DOHH2 (cell line): ENCODE measurements around the gene CYP26A1.

Experiments
- H3F3A ChIP-seq: fragments of 200-600 bp; sonication (generic), shearing (Covaris generic); 2 replicates; pipeline ENCODE4 v1.6.0; 2016; ENCODE audit warnings: antibody characterized with exemption, mild to moderate bottlenecking; ENCODE audit not compliant: control insufficient read depth, insufficient read depth
- H3K27ac ChIP-seq: fragments of 200-600 bp; sonication (generic); 2 replicates; pipeline ENCODE4 v1.5.1; 2014; ENCODE audit warnings: low read depth, mild to moderate bottlenecking, low read length, moderate library complexity
- H3K27me3 ChIP-seq: fragments of 200-600 bp; sonication (generic); 2 replicates; pipeline ENCODE4 v1.6.1; 2014; ENCODE audit warnings: mild to moderate bottlenecking, low read length, mixed read lengths; ENCODE audit not compliant: control insufficient read depth
- H3K36me3 ChIP-seq: fragments of 200-600 bp; sonication (generic); 2 replicates; pipeline ENCODE4 v1.6.1; 2014; ENCODE audit warnings: mild to moderate bottlenecking, low read length, moderate library complexity, mixed read lengths; ENCODE audit not compliant: control insufficient read depth
- H3K4me1 ChIP-seq: fragments of 200-600 bp; sonication (generic); 2 replicates; pipeline ENCODE4 v1.6.1; 2014; ENCODE audit warnings: mild to moderate bottlenecking, low read length, mixed read lengths; ENCODE audit not compliant: control insufficient read depth
- H3K4me2 ChIP-seq: fragments of 200-600 bp; sonication (generic); 2 replicates; pipeline ENCODE4 v1.6.0; 2014; ENCODE audit warnings: mild to moderate bottlenecking, low read length, moderate library complexity
- H3K4me3 ChIP-seq: fragments of 200-600 bp; sonication (generic); 2 replicates; pipeline ENCODE4 v1.5.1; 2014; ENCODE audit warnings: mild to moderate bottlenecking, low read length, mixed read lengths
- H3K79me2 ChIP-seq: fragments of 200-600 bp; sonication (generic); 2 replicates; pipeline ENCODE4 v1.6.1; 2014; ENCODE audit warnings: mild to moderate bottlenecking, low read length, mixed read lengths; ENCODE audit not compliant: control insufficient read depth
- H3K9me2 ChIP-seq: fragments of 200-600 bp; sonication (generic); replicated peaks from 2 replicates; pipeline ENCODE4 v1.6.1; 2014; ENCODE audit warnings: mild to moderate bottlenecking, low read length, mixed read lengths; ENCODE audit not compliant: control insufficient read depth
- H3K9me3 ChIP-seq: fragments of 200-600 bp; sonication (generic); 2 replicates; pipeline ENCODE4 v1.6.1; 2014; ENCODE audit warnings: antibody characterized with exemption, low read length, mixed read lengths; ENCODE audit not compliant: control insufficient read depth, insufficient read depth
- H4K20me1 ChIP-seq: fragments of 200-600 bp; sonication (generic); 2 replicates; pipeline ENCODE4 v1.6.0; 2014; ENCODE audit warnings: low read depth, mild to moderate bottlenecking, antibody characterized with exemption, low read length, moderate library complexity; ENCODE audit not compliant: control insufficient read depth, insufficient read depth
- EZH2phosphoT487 ChIP-seq: fragments of 200-600 bp; sonication (generic); IDR thresholded peaks from 2 replicates; pipeline ENCODE4 v1.6.1; 2017; ENCODE audit warnings: borderline replicate concordance, mild to moderate bottlenecking, antibody characterized with exemption, low read length, moderate library complexity, mixed read lengths
- TF ChIP-seq, protein P1 (sequence below): fragments of 200-600 bp; sonication (generic); IDR thresholded peaks from one replicate; pipeline ENCODE4 v1.5.1; 2014; ENCODE audit warnings: antibody characterized with exemption, mild to moderate bottlenecking, low read depth, low read length; ENCODE audit not compliant: poor library complexity, severe bottlenecking

CYP26A1 gene

DNA sequence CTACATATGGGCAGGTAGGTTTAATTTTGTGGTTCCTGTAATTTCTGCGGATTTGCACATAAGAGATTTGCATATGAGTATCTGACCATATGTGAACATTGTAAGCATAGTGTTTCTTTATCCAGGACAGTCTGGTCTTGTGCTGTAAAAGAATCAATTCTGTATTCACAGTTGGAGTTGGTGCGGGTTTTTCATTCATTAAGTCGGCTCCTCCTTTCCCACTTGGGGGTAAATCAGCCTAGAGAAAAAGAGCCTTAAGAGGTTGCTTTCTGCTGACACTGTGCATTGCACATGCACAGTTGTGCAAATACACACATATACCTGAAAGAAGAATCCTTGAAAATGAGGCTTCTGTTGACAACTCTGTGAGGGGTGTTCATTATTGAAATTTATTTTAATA, 19.2 kb upstream of the CYP26A1 start:
- Histone ChIP-seq H4K20me1 (no peaks in the 10 kb centered on the region), H3K4me2 (no peak overlapping the region), H3F3A (no peaks in the 10 kb centered on the region; the same call in 1 of the 2 replicates), H3K4me1 (no peaks in the 10 kb centered on the region), H3K79me2 (no peaks in the 10 kb centered on the region), H3K36me3 (no peaks in the 10 kb centered on the region), H3K4me3 (no peak overlapping the region), H3K9me3 (no peaks in the 10 kb centered on the region), H3K9me2 (no peaks in the 10 kb centered on the region), H3K27me3 (no peaks in the 10 kb centered on the region), H3K27ac (no peak overlapping the region)
- TF ChIP-seq EZH2phosphoT487 = no peak
- TF ChIP-seq, protein P1, sequence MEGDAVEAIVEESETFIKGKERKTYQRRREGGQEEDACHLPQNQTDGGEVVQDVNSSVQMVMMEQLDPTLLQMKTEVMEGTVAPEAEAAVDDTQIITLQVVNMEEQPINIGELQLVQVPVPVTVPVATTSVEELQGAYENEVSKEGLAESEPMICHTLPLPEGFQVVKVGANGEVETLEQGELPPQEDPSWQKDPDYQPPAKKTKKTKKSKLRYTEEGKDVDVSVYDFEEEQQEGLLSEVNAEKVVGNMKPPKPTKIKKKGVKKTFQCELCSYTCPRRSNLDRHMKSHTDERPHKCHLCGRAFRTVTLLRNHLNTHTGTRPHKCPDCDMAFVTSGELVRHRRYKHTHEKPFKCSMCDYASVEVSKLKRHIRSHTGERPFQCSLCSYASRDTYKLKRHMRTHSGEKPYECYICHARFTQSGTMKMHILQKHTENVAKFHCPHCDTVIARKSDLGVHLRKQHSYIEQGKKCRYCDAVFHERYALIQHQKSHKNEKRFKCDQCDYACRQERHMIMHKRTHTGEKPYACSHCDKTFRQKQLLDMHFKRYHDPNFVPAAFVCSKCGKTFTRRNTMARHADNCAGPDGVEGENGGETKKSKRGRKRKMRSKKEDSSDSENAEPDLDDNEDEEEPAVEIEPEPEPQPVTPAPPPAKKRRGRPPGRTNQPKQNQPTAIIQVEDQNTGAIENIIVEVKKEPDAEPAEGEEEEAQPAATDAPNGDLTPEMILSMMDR = no peak

DNA sequence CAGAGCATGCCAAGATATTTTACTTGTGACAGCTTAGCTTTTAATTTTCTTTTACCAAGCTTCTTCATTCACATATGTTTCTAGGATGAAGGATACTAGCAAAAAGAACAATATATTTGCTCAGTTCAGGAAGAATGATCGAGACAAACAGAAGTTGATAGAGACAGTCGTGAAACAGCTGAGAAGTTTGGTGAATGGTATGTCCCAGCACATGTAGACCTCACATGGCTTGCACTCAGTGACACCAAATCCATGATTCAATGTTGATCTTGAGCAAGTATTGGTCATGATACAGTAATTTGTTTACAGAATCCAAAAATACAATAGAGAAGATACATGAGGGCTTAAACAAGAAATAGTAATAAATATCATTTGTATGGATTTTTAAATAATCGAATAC, 15.6 kb upstream of the CYP26A1 start:
- Histone ChIP-seq H3K79me2 (no peaks in the 10 kb centered on the region), H3K4me3 (no peak overlapping the region), H3K9me2 (no peaks in the 10 kb centered on the region), H3K27me3 (no peaks in the 10 kb centered on the region), H3K9me3 (no peaks in the 10 kb centered on the region), H4K20me1 (no peaks in the 10 kb centered on the region), H3K27ac (no peak overlapping the region), H3K36me3 (no peaks in the 10 kb centered on the region), H3K4me2 (no peak overlapping the region), H3K4me1 (peaks cover 5% of the 10 kb centered on the region; the same call in 1 of the 2 replicates), H3F3A (no peaks in the 10 kb centered on the region)
- TF ChIP-seq EZH2phosphoT487 = no peak
- TF ChIP-seq, protein P1 = no peak

GRCh38 chr10:93059975-93060886, 13.5 kb upstream of the CYP26A1 start, which contains the start of gene CYP26C1:
Gene CYP26C1 (plus strand): TSS chr10:93060798. CDS start chr10:93061264, 466 bp downstream.
- H3K4me3 ChIP-seq = no peak within 1 kb of the TSS
- TF ChIP-seq, protein P1 = no peak
- no peak for TF ChIP-seq EZH2phosphoT487
- no peaks in the 10 kb centered on the region for H3K27me3 ChIP-seq
- no peaks in the 10 kb centered on the region for H4K20me1 ChIP-seq
- no peaks in the 10 kb centered on the region for H3K36me3 ChIP-seq
- H3K9me2 ChIP-seq = no peaks in the 10 kb centered on the region
- no peaks in the 10 kb centered on the region for H3K79me2 ChIP-seq
- H3K9me3 ChIP-seq = no peaks in the 10 kb centered on the region
- no peak within 1 kb of the TSS for H3K4me2 ChIP-seq
- no peak within 1 kb of the TSS for H3K27ac ChIP-seq
- H3F3A ChIP-seq = no peaks in the 10 kb centered on the region
- H3K4me1 ChIP-seq = peaks cover 5% of the 10 kb centered on the region; the same call in 1 of the 2 replicates
